RWPE2 (cell line): ENCODE measurements around the gene CPM.

ENCODE experiments used
- ATAC-seq: fragments of 200-7000 bp; cut with Tn5 transposase; 3 replicates; pipeline ENCODE4 v1.9.1; 2021; ENCODE audit warnings: low read depth
- DNase-seq: peaks from one replicate; pipeline ENCODE4 v3.0.0-alpha.2; 2020; ENCODE audit warnings: low spot score
- H3K27ac ChIP-seq: fragments of 450-650 bp; 2 replicates; pipeline ENCODE4 v1.5.1; 2017; ENCODE audit warnings: mild to moderate bottlenecking; ENCODE audit not compliant: poor library complexity, severe bottlenecking
- H3K27me3 ChIP-seq: fragments of 250-450 bp; sonication (Bioruptor Pico); 2 replicates; pipeline ENCODE4 v1.5.1; 2021; ENCODE audit warnings: mild to moderate bottlenecking, moderate library complexity; ENCODE audit not compliant: insufficient read depth, poor library complexity, severe bottlenecking
- H3K36me3 ChIP-seq: fragments of 250-450 bp; sonication (Bioruptor Pico); 2 replicates; pipeline ENCODE4 v1.5.1; 2020; ENCODE audit warnings: low read depth, mild to moderate bottlenecking, moderate library complexity
- H3K4me1 ChIP-seq: fragments of 250-450 bp; sonication (Bioruptor Pico); 2 replicates; pipeline ENCODE4 v1.5.1; 2021; ENCODE audit warnings: mild to moderate bottlenecking, moderate library complexity; ENCODE audit not compliant: insufficient read depth, poor library complexity, severe bottlenecking
- H3K4me3 ChIP-seq: fragments of 250-450 bp; sonication (Bioruptor Pico); 2 replicates; pipeline ENCODE4 v1.5.1; 2021; ENCODE audit warnings: mild to moderate bottlenecking, moderate library complexity; ENCODE audit not compliant: severe bottlenecking
- H3K9me3 ChIP-seq: fragments of 250-450 bp; sonication (Bioruptor Pico); 2 replicates; pipeline ENCODE4 v1.5.1; 2021; ENCODE audit warnings: mild to moderate bottlenecking, moderate library complexity; ENCODE audit not compliant: severe bottlenecking
- TF ChIP-seq, protein P1 (sequence below): fragments of 450-650 bp; IDR thresholded peaks from one replicate; pipeline ENCODE4 v1.5.1; 2017; ENCODE audit warnings: mild to moderate bottlenecking, moderate library complexity; ENCODE audit not compliant: poor library complexity, severe bottlenecking

Gene CPM

DNA sequence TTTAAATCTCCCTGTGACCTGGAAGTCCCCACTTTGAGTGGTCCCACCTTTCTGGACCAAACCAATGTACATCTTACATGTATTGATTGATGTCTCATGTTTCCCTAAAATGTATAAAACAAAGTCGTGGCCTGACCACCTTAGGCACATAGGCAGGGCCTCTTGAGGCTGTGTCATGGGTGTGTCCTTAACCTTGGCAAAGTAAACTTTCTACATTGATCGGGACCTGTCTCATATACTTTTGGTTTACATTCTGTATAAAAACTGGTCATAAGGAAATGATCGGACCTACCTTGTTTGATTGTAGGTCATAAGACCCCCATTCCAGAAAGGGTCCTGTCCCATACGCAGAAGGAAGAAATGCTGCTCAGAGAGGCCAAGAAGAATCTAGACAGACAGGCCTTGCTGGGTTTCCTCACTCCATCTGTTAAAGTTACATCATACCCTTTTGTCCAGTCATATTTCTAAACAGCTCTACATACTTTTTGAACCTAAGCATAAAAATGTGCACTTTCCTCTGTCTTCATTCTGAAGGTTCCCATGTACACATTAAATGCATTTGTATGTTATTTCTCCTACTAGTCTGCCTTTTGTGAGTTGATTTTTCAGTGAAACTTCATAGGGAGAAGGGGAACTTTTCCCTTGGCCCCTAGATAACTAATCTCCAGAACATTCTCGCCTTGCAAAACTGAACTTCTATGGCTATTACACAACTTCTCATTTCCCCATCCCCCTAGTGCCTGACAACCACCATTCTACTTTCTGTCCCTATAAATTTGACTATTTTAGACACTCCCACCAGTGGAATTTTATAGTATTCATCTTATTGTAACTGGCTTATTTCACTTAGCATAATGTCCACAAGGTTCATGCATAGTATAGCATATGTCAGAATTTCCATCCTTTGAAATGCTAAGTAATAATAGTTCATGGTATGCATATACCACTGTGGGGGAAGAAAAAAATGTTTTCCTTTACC, 30.2 kb upstream of the CPM start:
- TF ChIP-seq, protein P1, sequence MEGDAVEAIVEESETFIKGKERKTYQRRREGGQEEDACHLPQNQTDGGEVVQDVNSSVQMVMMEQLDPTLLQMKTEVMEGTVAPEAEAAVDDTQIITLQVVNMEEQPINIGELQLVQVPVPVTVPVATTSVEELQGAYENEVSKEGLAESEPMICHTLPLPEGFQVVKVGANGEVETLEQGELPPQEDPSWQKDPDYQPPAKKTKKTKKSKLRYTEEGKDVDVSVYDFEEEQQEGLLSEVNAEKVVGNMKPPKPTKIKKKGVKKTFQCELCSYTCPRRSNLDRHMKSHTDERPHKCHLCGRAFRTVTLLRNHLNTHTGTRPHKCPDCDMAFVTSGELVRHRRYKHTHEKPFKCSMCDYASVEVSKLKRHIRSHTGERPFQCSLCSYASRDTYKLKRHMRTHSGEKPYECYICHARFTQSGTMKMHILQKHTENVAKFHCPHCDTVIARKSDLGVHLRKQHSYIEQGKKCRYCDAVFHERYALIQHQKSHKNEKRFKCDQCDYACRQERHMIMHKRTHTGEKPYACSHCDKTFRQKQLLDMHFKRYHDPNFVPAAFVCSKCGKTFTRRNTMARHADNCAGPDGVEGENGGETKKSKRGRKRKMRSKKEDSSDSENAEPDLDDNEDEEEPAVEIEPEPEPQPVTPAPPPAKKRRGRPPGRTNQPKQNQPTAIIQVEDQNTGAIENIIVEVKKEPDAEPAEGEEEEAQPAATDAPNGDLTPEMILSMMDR: no peak
- Histone ChIP-seq H3K4me1 (no peaks in the 10 kb centered on the region), H3K27me3 (no peaks in the 10 kb centered on the region), H3K4me3 (no peak overlapping the region), H3K9me3 (no peaks in the 10 kb centered on the region), H3K36me3 (no peaks in the 10 kb centered on the region), H3K27ac (no peak overlapping the region)
- DNase-seq (no peak), ATAC-seq (no peak)

DNA sequence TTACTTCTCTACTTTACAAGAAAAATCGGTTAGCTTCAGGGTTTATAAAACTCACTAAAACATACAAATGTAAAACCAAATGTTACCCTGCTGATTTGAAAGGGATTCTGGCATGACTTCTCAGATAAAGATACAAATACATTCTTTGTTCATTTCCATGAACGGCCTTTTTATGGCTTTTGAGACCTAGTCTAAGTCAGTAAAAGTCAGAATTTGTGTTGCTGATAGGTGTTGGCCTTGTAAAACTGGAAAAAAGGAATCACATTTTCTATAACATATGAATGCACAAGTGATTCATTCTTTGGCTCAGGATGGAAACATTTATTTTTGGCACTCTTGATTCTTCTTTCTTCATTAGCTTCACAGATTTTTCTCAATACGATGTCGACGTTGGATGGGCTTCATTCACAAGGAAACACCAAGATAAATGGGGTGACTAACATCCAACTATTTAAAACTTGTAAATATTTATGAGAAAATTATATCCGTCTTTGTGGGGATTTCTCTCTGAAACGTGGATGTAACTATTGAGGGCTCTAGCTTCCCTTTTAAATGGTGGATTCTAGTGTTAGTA, 27.0 kb upstream of the CPM start:
- ATAC-seq (no peak), DNase-seq (no peak)
- Histone ChIP-seq H3K36me3 (no peaks in the 10 kb centered on the region), H3K4me3 (no peak overlapping the region), H3K27ac (no peak overlapping the region), H3K4me1 (no peaks in the 10 kb centered on the region), H3K27me3 (no peaks in the 10 kb centered on the region), H3K9me3 (no peaks in the 10 kb centered on the region)
- TF ChIP-seq, protein P1: no peak

DNA sequence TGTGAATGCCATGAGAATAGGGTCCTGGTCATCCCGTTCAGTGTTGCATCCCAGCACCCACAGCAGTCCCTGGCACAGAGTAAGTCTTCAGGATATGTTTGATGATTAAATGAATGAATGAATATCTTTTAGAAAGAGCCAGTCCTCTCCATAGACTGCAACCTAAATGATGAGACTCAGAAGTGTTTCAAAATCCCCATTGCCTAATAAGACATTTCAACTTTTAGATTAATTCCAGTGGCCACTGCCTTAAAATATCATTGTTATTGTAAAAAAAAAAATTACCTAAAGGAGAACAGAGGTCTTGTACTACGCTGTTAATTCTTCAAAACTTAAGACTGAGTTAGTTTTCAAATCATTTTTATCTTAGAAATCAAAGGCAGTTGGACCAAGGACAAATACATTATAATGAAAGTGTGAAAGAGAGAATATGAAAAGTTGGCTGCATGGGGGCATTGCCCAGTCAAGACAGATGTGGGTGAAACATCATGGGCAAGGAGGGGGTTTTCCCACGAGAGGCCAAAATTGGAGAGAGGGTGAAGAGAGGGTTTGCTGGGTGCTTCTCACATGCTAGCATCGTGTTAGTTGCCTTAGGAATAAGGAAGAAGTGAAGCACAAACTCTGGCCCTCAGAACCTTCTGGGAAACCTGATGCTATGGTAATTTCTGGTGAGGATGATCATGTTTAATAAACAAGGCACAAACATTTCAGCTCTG, 26.3 kb upstream of the CPM start:
- ATAC-seq: no peak
- Histone ChIP-seq H3K9me3 (no peaks in the 10 kb centered on the region), H3K4me3 (no peak overlapping the region), H3K4me1 (no peaks in the 10 kb centered on the region), H3K36me3 (no peaks in the 10 kb centered on the region), H3K27ac (no peak overlapping the region), H3K27me3 (no peaks in the 10 kb centered on the region)
- TF ChIP-seq, protein P1: no peak
- DNase-seq: no peak

DNA sequence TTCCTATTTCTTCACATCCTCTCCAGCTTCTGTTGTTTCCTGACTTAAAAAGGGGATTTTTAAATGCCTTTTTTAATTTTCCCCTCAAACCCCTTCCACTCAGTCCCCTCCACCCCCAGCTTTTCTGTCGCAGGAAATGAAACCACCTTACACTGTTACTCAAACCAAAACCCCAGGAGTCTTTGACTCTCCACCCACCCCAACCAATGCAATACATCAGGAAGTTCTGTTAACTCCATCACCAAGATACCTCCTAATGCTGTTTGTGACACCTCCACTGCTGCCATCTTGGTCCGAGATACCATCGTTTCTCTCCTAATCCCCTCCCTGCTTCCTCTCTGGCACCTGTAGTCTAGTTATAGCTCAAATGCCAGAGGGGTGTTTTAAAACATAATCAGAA, 25.4 kb upstream of the CPM start:
- Histone ChIP-seq H3K9me3 (no peaks in the 10 kb centered on the region), H3K27ac (no peak overlapping the region), H3K4me1 (no peaks in the 10 kb centered on the region), H3K36me3 (no peaks in the 10 kb centered on the region), H3K4me3 (no peak overlapping the region), H3K27me3 (no peaks in the 10 kb centered on the region)
- ATAC-seq (no peak), DNase-seq (no peak)
- TF ChIP-seq, protein P1: no peak
